GM10248 (cell line): Measurements from ENCODE around the gene SMURF2.
"Not testable (repeated sequence)": the region's sequence is repeated elsewhere in the genome, so short reads cannot be mapped to it uniquely, and the experiment has no call there.

Source experiments
- CTCF ChIA-PET: fragments of 300-600 bp; sonication (Branson Sonifier 250); formaldehyde crosslinking; extraction: SDS; loops from one replicate; lab custom pipeline; 2021; ENCODE audit warnings: antibody characterized with exemption; lab: Yijun Ruan, JAX
- POLR2A ChIA-PET: fragments of 350-650 bp; sonication (Branson Sonifier 250); formaldehyde crosslinking; extraction: SDS; loops from one replicate; lab custom pipeline; 2020; ENCODE audit warnings: antibody characterized with exemption; lab: Yijun Ruan, JAX
- DNase-seq: peaks from one replicate; pipeline ENCODE4 v3.0.0; 2012; ENCODE audit errors: extremely low spot score
- TF ChIP-seq, protein P1 (sequence below): IDR thresholded peaks from 2 replicates; pipeline ENCODE4 v1.5.1; 2012; ENCODE audit warnings: mild to moderate bottlenecking, low read depth; ENCODE audit errors: extremely low read depth, missing control alignments, control extremely low read depth

Gene SMURF2

DNA sequence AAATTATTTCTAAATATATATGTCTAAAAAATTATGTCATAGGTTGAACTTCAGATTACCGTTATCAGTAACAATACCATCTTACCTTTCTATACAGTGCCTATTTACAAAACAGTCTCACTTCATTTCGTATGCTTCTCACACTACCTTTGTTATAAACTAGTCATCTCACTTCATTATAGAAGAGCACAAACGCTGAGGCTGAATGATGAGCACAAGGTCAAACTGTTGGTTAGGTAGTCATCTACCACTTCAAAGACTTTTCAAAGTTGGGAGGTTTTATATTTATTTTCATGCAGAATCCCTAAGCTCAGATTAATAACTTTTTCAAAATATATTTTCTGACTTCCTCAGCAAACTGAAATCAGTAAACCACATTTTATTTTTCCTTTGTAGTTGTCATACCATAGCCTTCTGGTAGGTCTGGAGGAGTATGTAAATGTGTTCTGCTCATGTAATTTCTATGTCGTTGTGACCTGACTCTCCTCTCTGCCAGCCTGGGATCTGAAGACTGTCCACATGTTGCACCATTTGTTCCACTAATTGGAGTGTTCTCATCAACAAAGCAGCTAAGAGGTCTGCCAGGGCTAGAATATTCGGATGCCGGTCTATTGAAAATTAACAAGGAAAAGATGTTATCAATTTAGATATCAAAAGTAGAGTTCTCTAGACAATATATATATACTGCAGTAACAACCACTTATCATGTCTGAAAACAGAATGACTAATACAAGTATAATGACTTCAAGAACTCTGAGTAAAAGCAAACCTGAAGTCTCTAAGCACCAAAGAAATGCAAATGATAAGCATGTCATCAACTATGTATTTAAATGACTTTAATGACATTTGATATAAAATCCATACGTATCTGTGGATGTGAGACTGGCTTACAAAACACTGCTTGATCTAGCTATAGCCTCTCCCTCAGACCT, 81.5 kb downstream of the SMURF2 start:
- TF ChIP-seq, protein P1, sequence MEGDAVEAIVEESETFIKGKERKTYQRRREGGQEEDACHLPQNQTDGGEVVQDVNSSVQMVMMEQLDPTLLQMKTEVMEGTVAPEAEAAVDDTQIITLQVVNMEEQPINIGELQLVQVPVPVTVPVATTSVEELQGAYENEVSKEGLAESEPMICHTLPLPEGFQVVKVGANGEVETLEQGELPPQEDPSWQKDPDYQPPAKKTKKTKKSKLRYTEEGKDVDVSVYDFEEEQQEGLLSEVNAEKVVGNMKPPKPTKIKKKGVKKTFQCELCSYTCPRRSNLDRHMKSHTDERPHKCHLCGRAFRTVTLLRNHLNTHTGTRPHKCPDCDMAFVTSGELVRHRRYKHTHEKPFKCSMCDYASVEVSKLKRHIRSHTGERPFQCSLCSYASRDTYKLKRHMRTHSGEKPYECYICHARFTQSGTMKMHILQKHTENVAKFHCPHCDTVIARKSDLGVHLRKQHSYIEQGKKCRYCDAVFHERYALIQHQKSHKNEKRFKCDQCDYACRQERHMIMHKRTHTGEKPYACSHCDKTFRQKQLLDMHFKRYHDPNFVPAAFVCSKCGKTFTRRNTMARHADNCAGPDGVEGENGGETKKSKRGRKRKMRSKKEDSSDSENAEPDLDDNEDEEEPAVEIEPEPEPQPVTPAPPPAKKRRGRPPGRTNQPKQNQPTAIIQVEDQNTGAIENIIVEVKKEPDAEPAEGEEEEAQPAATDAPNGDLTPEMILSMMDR = no peak
- ChIA-PET CTCF (interaction anchor here (1.2 to 1.6 kb wide), 5 partner anchors 13 to 84 kb away, joined by 3 to 4 read pairs (median 3); partner anchors contain the start of gene POLG2), POLR2A (no interaction called here)

DNA sequence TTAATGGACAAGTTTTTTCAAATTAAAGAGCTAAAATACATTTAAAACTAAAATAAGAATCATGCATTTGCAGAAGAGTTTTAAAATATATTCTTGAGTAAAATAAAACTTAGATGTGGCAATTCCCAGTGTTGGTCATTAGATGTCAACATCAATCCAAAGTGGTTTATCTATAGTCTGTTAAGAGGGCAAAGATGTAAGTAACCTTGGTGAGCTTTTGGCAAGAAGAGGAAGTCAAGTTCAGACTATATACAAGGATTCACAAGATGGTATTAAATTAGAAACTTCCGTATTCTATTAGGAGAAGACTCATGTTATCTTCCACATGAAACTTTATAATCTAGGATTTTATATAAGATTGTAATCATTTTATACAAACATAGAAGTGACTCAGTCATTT, 82.2 kb downstream of the SMURF2 start:
- DNase-seq = no peak
- ChIA-PET POLR2A (no interaction called here), CTCF (interaction anchor here (1.2 to 1.6 kb wide), 4 partner anchors 15 to 83 kb away, joined by 3 to 4 read pairs (median 3); partner anchors contain the start of gene POLG2)
- TF ChIP-seq, protein P1 = no peak

More for the DNA sequence above, 81.5 kb downstream of the SMURF2 start:
- no peak for DNase-seq

DNA sequence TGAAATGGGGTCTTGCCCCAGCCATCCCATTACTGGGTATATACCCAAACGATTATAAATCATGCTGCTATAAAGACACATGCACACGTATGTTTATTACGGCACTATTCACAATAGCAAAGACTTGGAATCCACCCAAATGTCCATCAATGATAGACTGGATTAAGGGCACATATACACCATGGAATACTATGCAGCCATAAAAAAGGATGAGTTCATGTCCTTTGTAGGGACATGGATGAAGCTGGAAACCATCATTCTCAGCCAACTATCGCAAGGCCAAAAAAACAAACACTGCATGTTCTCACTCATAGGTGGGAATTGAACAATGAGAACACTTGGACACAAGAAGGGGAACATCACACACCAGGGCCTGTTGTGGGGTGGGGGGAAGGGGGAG, 85.1 kb downstream of the SMURF2 start:
- ChIA-PET CTCF (interaction anchor here (1.2 to 2.1 kb wide), 4 partner anchors 20 to 72 kb away, joined by 3 to 6 read pairs (median 4); no protein-coding TSS in a partner anchor), POLR2A (interaction anchor here (0.6 kb wide), 1 partner anchor 77 kb away, joined by 3 read pairs; no protein-coding TSS in a partner anchor)
- DNase-seq = not testable (repeated sequence)

DNA sequence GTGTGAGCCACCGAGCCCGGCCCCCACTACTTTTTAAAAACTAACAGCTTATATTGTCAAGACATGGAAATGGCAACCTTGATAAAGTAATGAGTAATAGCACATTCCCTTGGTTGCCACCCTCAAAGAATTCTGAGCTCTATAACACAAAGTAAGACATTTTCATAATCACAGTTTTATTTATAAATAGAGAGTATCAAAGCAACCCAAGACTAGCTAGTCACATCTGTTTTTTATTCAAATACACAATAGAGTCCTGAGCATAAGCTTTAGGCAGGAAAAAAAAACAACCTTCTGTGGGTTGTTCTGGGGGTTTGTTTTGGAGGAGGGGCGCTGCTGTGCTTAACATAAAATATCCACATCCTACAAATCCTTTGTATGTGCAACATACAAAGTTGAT, 86.7 kb downstream of the SMURF2 start:
- DNase-seq = no peak
- CTCF ChIA-PET = interaction anchor here (0.7 to 4.5 kb wide), 6 partner anchors 8 to 74 kb away, joined by 3 to 15 read pairs (median 4); no protein-coding TSS in a partner anchor
- TF ChIP-seq, protein P1 = no peak

DNA sequence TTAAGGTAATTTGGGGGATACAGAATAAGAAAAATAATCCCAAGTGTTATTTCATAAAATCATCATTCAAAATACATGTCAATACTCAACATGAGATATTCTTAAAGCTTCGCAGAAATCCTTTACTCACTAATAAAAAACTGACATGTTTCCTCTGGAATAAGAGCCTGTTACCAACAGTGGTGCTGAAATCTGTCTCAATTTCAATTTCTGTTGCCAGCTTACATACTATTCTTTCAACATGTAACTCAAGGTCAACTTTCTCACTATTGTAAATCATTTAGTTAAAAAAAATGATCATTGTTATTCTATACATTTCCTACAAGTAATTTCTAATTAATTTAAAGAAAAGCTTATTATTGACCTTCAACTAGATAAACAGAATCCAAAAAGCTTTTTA, 87.5 kb downstream of the SMURF2 start:
- POLR2A ChIA-PET = interaction anchor here (0.6 kb wide), 1 partner anchor 64 kb away, joined by 3 read pairs; no protein-coding TSS in a partner anchor
- DNase-seq = no peak
- TF ChIP-seq, protein P1 = no peak
- CTCF ChIA-PET = interaction anchor here (0.7 to 4.5 kb wide), 5 partner anchors 9 to 75 kb away, joined by 3 to 15 read pairs (median 3); no protein-coding TSS in a partner anchor

More for the DNA sequence above, 86.7 kb downstream of the SMURF2 start:
- POLR2A ChIA-PET = no interaction called here

DNA sequence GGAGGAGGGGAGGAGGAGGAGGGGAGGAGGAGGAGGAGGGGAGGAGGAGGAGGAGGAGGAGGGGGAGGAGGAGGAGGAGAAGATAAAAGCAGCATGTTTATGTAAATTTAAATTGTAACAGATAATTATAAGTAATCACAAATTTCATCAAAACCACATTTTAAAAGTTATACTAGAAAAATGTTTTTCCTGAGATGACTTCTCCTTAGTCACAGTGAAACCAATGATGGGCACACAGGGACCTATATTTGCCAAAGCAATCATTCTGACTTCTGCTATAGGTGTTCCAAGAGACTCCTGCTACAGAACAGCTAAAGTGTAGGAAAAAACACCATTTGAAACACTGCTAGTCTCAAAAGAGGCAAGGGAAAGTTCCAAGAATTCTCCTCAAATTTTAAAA, 88.9 kb downstream of the SMURF2 start:
- POLR2A ChIA-PET = no interaction called here

More for the DNA sequence above, 88.9 kb downstream of the SMURF2 start:
- TF ChIP-seq, protein P1 = no peak
- no peak for DNase-seq
- CTCF ChIA-PET = interaction anchor here (0.7 to 4.5 kb wide), 3 partner anchors 10 to 16 kb away, joined by 3 to 15 read pairs (median 7); no protein-coding TSS in a partner anchor
